ENCODE measurements around the gene EEPD1. TPM values are rescaled to one million over a fixed set of nuclear protein-coding genes. Genes with fewer than 3 reads are reported as not detected.
A peak's percentile ranks its signal among the peaks of the same experiment; 100 is the strongest.
"Not testable (repeated sequence)": the region's sequence is repeated elsewhere in the genome, so short reads cannot be mapped to it uniquely, and the experiment has no call there.

Gene EEPD1
- 10 to 100 TPM; 11.9 to 13.8 TPM for total RNA-seq

- Mint-ChIP-seq H3K9me3 (no peaks in the 10 kb centered on the region), H3K27ac (peak within 1 kb of the TSS; percentile 76), H3K4me3 (peak within 1 kb of the TSS; percentile 74), H3K27me3 (no peaks in the 10 kb centered on the region), H3K36me3 (ENCODE audit: low read depth) (no peaks in the 10 kb centered on the region), H3K4me1 (peaks cover 24% of the 10 kb centered on the region)
- CTCF ChIA-PET = no interaction called here
- POLR2A ChIA-PET = no interaction called here
- DNase-seq = peak; percentile 99
Observed at GRCh38 chr7:36152756-36153570, at the start of gene EEPD1. Gene EEPD1 (plus strand): TSS chr7:36153254. CDS start chr7:36154325, 1,071 bp downstream.

DNA sequence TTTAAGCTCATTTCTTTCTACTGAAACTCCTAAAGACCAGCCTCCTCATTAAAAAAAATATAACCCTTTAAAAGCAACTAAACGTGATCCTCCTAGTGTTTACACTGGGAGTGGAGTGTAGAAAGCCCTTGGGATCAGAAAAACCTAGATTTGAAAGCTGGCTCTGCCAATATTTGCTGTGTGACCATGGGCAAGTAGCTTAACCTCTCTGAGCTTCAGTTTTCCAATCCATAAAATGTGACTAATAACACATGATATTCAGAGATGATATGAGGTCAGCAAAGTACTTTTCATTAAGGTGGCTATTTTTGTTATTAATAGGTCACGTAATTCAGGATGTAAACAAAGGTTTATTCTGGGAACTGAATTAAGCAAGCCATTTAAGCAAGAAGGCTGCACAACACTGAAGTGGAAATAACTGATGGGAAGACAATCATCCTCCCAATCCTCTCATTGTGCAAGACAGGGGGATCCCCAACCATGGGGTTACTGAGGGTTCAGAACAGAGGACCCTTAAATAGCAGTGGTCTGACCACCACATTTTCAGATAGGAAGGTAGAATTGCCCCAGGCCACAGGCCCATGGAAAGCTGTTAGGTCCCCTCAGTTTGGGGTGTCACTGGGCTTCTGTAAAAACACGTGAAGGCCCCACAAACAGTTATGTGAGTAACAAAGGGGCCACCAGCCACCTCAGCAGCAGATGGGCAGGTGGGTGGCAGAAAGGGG lies 49.1 kb upstream of the EEPD1 start:
- ChIA-PET CTCF (interaction anchor here (0.6 to 1.2 kb wide), 3 partner anchors 13 to 73 kb away, joined by 3 to 4 read pairs (median 3); no protein-coding TSS in a partner anchor), POLR2A (no interaction called here)
- H3K27ac Mint-ChIP-seq = no peak overlapping the region
- no peak for DNase-seq
- H3K27me3 Mint-ChIP-seq = peaks cover 4% of the 10 kb centered on the region
- H3K4me3 Mint-ChIP-seq = no peak overlapping the region
- no peaks in the 10 kb centered on the region for H3K36me3 Mint-ChIP-seq (ENCODE audit: low read depth)
- peaks cover 6% of the 10 kb centered on the region for H3K9me3 Mint-ChIP-seq
- H3K4me1 Mint-ChIP-seq = no peaks in the 10 kb centered on the region

DNA sequence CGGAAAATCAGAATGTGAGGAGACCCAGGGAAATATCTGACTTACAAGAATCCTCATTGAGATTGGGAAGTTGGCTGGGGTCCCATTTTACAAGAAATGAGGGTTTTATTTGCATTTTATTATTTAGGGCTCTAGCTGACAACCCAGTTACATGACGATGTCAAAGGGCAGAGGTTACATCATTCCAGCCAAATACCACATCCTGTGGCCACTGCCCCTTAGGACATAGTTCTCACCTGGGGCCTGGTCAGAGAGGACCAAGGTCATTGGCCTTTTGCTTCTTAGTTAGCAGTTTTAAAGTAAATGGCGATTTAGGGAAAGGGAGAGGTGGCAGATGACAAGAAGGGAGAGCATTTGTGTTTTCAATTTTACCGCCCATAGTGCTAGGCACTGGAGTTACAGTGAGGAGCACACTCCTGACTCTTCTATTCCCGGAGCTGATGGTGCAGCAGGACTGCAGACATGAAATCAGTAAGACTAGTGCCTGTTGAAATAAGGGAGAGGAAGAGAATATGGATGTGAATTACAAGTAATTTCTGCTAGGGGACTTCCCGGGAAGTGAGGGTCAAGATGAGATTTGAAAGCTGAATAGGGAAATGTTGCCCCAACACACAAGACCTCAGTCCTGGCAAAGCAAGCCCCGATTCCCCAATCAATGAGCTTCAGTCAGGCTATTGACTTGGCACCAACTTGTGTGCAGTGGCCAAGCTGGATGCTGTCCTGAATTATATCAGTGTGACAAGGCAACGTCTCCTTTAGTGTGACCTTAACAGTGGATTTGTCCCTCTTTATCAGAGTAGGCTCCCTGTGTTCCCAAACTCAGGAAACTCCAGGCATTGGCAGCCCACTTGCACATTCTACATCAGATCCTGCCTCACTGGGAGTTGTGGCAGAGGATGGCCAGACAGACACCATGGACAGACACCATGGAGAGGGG lies 45.8 kb upstream of the EEPD1 start:
- DNase-seq; H3K9me3 Mint-ChIP-seq; POLR2A ChIA-PET; H3K4me3 Mint-ChIP-seq; H3K36me3 Mint-ChIP-seq (ENCODE audit: low read depth); H3K27me3 Mint-ChIP-seq; H3K27ac Mint-ChIP-seq; H3K4me1 Mint-ChIP-seq: not testable (repeated sequence)
- CTCF ChIA-PET = interaction anchor here (0.6 kb wide), 1 partner anchor 25 kb away, joined by 3 read pairs; no protein-coding TSS in a partner anchor

DNA sequence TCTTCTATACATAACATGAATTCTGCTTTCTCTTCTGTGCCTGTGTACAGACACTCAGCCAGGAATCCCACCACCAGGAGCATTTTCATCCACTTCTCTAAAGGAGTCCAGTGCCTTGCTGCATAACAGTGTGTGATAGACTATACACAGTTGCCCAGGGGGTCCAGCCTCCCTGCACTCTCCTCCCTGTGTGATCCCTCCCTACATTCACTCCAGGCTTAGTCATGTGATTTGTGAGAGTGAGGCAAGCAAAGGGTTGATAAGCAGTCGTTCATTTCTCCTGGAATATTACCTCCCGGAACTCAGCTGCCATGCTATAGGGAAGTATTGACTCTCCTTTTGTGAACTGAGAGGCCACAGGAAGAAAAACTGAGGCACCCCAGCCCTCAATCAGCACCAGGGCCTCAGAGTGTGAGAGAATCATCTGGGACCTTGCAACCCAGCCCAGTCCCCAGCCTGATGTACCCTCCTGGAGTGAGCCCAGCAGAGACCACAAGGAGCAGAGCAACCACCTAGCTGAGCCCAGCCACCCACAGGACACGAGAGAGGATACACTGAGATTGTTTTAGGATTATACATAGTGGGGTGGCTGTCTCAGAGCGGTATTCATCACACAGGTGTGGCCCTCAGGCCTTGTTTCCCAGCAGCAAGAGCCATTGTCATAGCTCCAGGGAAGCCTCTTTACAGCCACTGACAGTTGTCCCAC lies 45.0 kb upstream of the EEPD1 start:
- Mint-ChIP-seq H3K27me3 (peaks cover 10% of the 10 kb centered on the region), H3K4me1 (no peaks in the 10 kb centered on the region), H3K27ac (no peak overlapping the region), H3K9me3 (peaks cover 4% of the 10 kb centered on the region), H3K4me3 (no peak overlapping the region), H3K36me3 (ENCODE audit: low read depth) (no peaks in the 10 kb centered on the region)
- POLR2A ChIA-PET = no interaction called here
- CTCF ChIA-PET = no interaction called here
- DNase-seq = no peak

- Mint-ChIP-seq H3K27ac (no peak overlapping the region), H3K36me3 (ENCODE audit: low read depth) (no peaks in the 10 kb centered on the region), H3K27me3 (peaks cover 10% of the 10 kb centered on the region), H3K4me3 (no peak overlapping the region), H3K4me1 (no peaks in the 10 kb centered on the region), H3K9me3 (peaks cover 4% of the 10 kb centered on the region)
- ChIA-PET POLR2A (no interaction called here), CTCF (no interaction called here)
- DNase-seq = no peak
Observed at GRCh38 chr7:36109013-36109627, 43.9 kb upstream of the EEPD1 start.

- CTCF ChIA-PET = no interaction called here
Observed at GRCh38 chr7:36110584-36110983, 42.5 kb upstream of the EEPD1 start.

GRCh38 chr7:36112969-36113368 lies 40.1 kb upstream of the EEPD1 start:
- POLR2A ChIA-PET = no interaction called here
- H3K4me3 Mint-ChIP-seq = no peak overlapping the region

More at GRCh38 chr7:36110584-36110983, 42.5 kb upstream of the EEPD1 start:
- Mint-ChIP-seq H3K27ac (no peak overlapping the region), H3K36me3 (ENCODE audit: low read depth) (no peaks in the 10 kb centered on the region), H3K4me3 (no peak overlapping the region), H3K9me3 (peaks cover 4% of the 10 kb centered on the region), H3K27me3 (peaks cover 11% of the 10 kb centered on the region), H3K4me1 (peaks cover 9% of the 10 kb centered on the region)
- POLR2A ChIA-PET = no interaction called here
- DNase-seq = no peak

DNA sequence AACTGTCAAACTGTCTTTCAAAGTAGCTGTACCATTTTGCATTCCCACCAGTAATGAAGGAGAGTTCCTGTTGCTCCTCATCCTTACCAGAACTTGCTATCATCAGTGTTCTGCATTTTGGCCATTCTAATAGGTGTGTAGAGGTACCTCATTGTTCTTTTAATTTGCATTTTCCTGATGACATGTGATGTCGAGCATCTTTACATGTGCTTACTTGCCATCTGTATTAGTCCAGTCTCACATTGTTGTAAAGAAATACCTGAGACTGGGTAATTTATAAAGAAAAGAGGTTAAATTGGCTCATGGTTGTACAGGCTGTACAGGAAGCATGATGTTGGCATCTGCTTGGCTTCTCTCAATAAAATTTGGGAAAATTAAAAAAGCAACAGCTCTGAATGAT lies 38.7 kb upstream of the EEPD1 start:
- Mint-ChIP-seq H3K27me3 (peaks cover 9% of the 10 kb centered on the region), H3K36me3 (ENCODE audit: low read depth) (peaks cover 2% of the 10 kb centered on the region), H3K9me3 (peaks cover 6% of the 10 kb centered on the region), H3K4me3 (no peak overlapping the region), H3K4me1 (peaks cover 29% of the 10 kb centered on the region), H3K27ac (no peak overlapping the region)
- CTCF ChIA-PET = no interaction called here
- POLR2A ChIA-PET = no interaction called here
- no peak for DNase-seq

More at GRCh38 chr7:36112969-36113368, 40.1 kb upstream of the EEPD1 start:
- Mint-ChIP-seq H3K27ac (no peak overlapping the region), H3K4me1 (peaks cover 29% of the 10 kb centered on the region), H3K27me3 (peaks cover 9% of the 10 kb centered on the region), H3K9me3 (peaks cover 6% of the 10 kb centered on the region), H3K36me3 (ENCODE audit: low read depth) (peaks cover 2% of the 10 kb centered on the region)
- no peak for DNase-seq
- CTCF ChIA-PET = no interaction called here

GRCh38 chr7:36115448-36116321 lies 37.4 kb upstream of the EEPD1 start:
- Mint-ChIP-seq H3K27me3 (peaks cover 9% of the 10 kb centered on the region), H3K27ac (peak overlapping the region; percentile 56), H3K4me3 (no peak overlapping the region), H3K4me1 (peaks cover 29% of the 10 kb centered on the region), H3K36me3 (ENCODE audit: low read depth) (peaks cover 2% of the 10 kb centered on the region), H3K9me3 (peaks cover 7% of the 10 kb centered on the region)
- CTCF ChIA-PET = interaction anchor here (0.5 to 1.0 kb wide), 4 partner anchors 27 to 186 kb away, joined by 3 read pairs; no protein-coding TSS in a partner anchor
- peak; percentile 67 for DNase-seq
- POLR2A ChIA-PET = no interaction called here

DNA sequence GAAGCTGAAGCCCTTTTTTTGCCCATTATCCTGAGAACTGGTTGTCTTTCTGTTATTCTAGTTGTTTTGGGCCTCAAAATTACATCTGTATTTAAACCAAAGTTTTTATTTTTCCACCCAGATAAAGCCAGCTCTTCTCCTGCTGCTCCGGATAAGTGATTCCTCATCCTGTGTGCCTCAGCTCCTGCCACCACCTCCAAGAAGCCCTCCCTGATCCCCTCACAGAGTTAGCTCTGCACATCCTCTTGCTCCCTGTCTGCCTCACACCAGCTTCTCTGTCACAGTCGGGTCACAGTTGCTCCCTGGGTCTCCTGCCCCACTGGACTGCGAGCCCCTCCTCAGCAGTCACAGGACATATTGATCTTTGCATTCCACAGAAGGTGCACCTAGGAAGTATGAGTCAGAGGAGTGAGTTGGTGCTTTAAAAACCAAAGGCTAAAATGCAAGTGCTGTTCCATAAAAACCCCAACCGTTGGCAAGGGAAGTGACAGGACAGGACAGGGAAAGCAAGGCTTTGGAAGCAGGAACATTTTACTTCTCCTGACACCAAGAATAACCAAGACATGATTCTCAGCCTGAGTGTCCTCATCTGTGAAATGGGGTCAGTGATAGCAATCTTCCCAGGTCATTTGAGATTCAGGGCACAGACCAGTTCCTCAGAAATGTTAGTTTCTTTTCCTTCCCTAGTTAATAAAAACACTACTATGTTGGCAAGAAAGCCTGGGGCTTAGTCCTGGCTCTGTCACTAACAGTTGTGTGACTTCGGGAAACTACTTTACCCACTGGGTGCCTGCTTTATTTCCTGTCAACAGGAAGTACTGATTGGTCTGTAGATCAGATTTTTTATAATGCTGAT lies 36.5 kb upstream of the EEPD1 start:
- Mint-ChIP-seq H3K9me3 (peaks cover 7% of the 10 kb centered on the region), H3K4me3 (no peak overlapping the region), H3K27me3 (peaks cover 13% of the 10 kb centered on the region), H3K36me3 (ENCODE audit: low read depth) (peaks cover 2% of the 10 kb centered on the region), H3K4me1 (peaks cover 29% of the 10 kb centered on the region), H3K27ac (peak overlapping the region; percentile 61)
- no peak for DNase-seq
- ChIA-PET POLR2A (no interaction called here), CTCF (interaction anchor here (0.9 to 1.0 kb wide), 2 partner anchors 28 to 55 kb away, joined by 3 read pairs; no protein-coding TSS in a partner anchor)
